ENCODE results near the gene ATP9A. TPM values are rescaled to one million over a fixed set of nuclear protein-coding genes. Genes with fewer than 3 reads are reported as not detected.
"Not testable (repeated sequence)": the region's sequence is repeated elsewhere in the genome, so short reads cannot be mapped to it uniquely, and the experiment has no call there.

Gene ATP9A
- total RNA-seq, 4 donors from 2014 or later, result 36.1 to 47.4 (median 38.1) TPM

DNA sequence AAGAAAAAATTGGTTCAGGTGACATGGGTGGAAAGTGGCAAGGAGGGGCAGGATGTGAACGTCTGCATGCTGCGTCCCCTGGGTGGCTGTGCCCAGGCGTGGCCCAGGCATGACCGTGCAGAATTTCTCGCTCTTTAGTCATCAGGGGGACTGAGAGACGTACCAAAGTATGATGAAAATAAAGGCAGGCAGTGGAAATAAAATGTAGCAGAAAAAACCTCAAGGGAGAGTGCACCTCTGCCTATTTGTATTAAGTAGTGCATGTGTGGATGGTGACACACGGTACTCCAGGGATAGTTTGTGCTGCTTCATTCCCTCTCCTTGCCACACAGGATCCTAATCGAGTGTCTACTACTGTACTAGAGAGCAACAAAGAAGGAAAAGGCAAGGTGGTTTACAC lies 81.1 kb downstream of the ATP9A start:
- no peak for DNase-seq (ENCODE audit: low spot score in 2 of 2)
- Histone ChIP-seq H3K4me1 (no peaks in the 10 kb centered on the region), H3K36me3 (peaks cover 0 to 22% (median 0%) of the 10 kb centered on the region in 3 donors), H3K27me3 (no peaks in the 10 kb centered on the region), H3K27ac (no peak overlapping the region), H3K4me3 (no peak overlapping the region), H3K9me3 (no peaks in the 10 kb centered on the region)
- 77 to 80% methylated on average over 8 of the region's 8 CpGs for WGBS, 2 donors
- TF ChIP-seq POLR2A (IDR thresholded peaks at IDR 0.05), result no peak
- TF ChIP-seq, protein P1, sequence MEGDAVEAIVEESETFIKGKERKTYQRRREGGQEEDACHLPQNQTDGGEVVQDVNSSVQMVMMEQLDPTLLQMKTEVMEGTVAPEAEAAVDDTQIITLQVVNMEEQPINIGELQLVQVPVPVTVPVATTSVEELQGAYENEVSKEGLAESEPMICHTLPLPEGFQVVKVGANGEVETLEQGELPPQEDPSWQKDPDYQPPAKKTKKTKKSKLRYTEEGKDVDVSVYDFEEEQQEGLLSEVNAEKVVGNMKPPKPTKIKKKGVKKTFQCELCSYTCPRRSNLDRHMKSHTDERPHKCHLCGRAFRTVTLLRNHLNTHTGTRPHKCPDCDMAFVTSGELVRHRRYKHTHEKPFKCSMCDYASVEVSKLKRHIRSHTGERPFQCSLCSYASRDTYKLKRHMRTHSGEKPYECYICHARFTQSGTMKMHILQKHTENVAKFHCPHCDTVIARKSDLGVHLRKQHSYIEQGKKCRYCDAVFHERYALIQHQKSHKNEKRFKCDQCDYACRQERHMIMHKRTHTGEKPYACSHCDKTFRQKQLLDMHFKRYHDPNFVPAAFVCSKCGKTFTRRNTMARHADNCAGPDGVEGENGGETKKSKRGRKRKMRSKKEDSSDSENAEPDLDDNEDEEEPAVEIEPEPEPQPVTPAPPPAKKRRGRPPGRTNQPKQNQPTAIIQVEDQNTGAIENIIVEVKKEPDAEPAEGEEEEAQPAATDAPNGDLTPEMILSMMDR (IDR thresholded peaks at IDR 0.05), result no peak
- no peak for TF ChIP-seq EP300 (IDR thresholded peaks at IDR 0.05)

DNA sequence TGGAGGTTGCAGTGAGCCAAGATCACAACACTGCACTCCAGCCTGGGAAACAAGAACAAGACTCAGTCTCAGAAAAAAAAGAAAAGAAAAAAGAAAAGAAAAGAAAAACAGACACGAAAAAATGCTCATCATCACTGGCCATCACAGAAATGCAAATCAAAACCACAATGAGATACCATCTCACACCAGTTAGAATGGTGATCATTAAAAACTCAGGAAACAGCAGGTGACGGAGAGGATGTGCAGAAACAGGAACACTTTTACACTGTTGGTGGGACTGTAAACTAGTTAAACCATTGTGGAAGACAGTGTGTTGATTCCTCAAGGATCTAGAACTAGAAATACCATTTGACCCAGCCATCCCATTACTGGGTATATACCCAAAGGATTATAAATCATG lies 82.7 kb downstream of the ATP9A start:
- not testable (repeated sequence) for H3K27ac ChIP-seq; H3K4me1 ChIP-seq; H3K27me3 ChIP-seq; DNase-seq (ENCODE audit: low spot score in 2 of 2); H3K9me3 ChIP-seq; H3K4me3 ChIP-seq
- WGBS, 2 donors, result 70 to 85% methylated on average over 2 of the region's 2 CpGs
- H3K36me3 ChIP-seq, result peaks cover 0 to 16% (median 0%) of the 10 kb centered on the region in 3 donors

DNA sequence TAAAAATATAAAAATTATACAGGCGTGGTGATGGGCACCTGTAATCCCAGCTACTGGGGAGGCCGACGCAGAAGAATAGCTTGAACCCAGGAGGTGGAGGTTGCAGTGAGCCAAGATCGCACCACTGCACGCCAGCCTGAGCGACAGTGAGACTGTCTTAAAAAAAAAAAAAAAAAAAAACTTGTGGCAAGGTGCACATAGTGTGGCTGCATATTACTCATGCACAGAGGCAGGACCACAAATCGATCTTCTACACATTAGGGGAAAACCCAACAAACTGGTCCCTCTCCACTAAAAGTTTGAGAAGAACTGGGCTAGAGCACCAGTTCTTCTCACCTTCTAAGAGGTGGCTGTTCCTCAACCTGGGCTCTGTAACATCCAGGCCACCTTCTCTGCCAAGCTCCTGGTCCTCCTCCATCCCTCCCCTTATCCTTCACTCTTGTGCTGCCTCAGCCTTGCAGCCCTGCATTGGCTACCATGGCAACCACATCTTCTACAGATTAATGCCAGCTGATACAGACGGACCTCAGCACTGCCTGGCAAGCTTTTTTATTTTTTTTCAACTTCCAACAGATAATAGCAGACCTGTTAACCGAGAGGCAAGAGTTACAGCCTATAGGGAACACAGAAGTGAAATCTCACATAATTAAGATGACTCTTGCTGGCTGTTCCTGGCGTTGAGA lies 88.0 kb downstream of the ATP9A start:
- H3K27me3 ChIP-seq, result no peaks in the 10 kb centered on the region
- H3K27ac ChIP-seq, result no peak overlapping the region
- H3K9me3 ChIP-seq, result no peaks in the 10 kb centered on the region
- no peak for DNase-seq (ENCODE audit: low spot score in 2 of 2)
- H3K4me3 ChIP-seq, result no peak overlapping the region
- H3K36me3 ChIP-seq, result peaks cover 0 to 3% (median 0%) of the 10 kb centered on the region in 3 donors
- TF ChIP-seq POLR2A (IDR thresholded peaks at IDR 0.05) (no peak), EP300 (IDR thresholded peaks at IDR 0.05) (no peak)
- TF ChIP-seq, protein P1 (IDR thresholded peaks at IDR 0.05), result no peak
- peaks cover 0 to 13% (median 0%) of the 10 kb centered on the region in 4 donors for H3K4me1 ChIP-seq
- WGBS, 2 donors, result 87% methylated on average over 10 of the region's 10 CpGs

DNA sequence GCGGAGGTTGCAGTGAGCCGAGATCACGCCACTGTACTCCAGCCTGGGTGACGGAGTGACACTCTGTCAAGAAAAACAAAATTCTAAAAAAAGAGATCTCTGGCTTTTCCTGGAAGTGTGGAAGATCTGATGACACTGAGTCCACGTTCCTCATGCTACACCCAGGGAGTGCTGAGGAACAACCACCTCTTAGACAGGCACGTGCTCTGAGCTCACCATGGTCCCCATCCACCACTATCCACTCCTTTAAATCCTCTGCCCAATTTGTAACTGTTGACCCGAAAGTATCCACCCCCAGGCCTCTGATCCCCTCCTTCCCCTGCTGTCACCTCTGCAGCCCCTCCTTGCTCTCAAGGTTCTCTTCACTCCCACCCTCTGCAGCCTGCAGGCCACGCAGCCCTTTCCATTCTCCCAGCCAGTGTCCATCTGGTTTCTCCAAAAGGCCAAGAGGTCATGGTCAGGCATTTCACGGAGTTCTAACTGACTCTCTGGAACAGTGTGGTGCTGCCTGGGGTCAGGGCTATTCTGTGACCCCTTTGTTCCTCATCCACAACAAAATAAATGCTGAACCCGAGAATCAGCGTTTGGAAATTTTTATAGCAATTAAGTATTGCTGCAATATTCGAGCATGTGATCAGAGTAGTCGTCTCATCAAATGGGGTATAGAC lies 88.8 kb downstream of the ATP9A start:
- Histone ChIP-seq H3K9me3 (no peaks in the 10 kb centered on the region), H3K4me1 (peaks cover 0 to 13% (median 0%) of the 10 kb centered on the region in 4 donors), H3K27ac (no peak overlapping the region), H3K4me3 (no peak overlapping the region), H3K27me3 (no peaks in the 10 kb centered on the region), H3K36me3 (peaks cover 0 to 11% (median 2%) of the 10 kb centered on the region in 3 donors)
- DNase-seq (ENCODE audit: low spot score in 2 of 2), result no peak
- no peak for TF ChIP-seq EP300 (IDR thresholded peaks at IDR 0.05)
- TF ChIP-seq, protein P1 (IDR thresholded peaks at IDR 0.05), result no peak
- 71 to 74% methylated on average over 13 of the region's 13 CpGs for WGBS, 2 donors

DNA sequence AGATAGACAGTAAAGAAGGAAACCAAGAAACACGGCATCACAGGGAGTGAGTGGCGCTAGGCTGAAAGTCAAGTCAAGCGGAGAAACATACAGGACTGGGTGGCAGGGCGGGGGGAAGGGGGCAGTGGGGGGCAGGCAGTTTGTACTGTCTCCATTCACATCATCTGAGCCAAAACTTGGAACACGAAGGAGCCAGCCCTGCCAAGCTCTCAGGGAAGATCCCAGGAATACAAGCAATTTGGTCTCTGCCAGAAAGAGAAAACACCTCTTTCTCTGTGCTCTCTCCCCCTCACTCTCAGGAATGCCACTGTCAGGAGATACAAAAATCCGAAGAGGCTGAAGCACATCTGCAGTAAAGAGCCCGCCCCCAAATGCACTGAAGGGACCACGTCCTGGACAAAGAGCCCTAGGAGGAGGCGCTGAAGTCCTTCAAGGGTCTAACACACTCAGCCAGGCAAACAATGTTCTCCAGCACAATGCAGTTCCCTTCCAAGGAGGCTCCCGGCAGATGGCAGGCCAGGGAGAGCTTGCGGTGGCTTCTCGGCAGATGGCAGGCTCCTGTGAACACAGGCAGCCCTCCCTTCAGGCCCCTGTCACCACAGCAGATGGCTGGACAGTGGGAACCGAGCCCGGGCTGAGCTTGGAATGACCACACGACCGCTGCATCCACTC lies 90.0 kb downstream of the ATP9A start:
- H3K4me1 ChIP-seq, result peaks cover 0 to 13% (median 0%) of the 10 kb centered on the region in 4 donors
- no peaks in the 10 kb centered on the region for H3K9me3 ChIP-seq
- peaks cover 0 to 24% (median 4%) of the 10 kb centered on the region in 3 donors for H3K36me3 ChIP-seq
- no peak for DNase-seq (ENCODE audit: low spot score in 2 of 2)
- TF ChIP-seq, protein P1 (IDR thresholded peaks at IDR 0.05), result no peak
- TF ChIP-seq POLR2A (IDR thresholded peaks at IDR 0.05), result no peak
- no peak for TF ChIP-seq EP300 (IDR thresholded peaks at IDR 0.05)
- 50 to 57% methylated on average over 12 to 13 of the region's 16 CpGs for WGBS, 2 donors
- H3K27me3 ChIP-seq, result no peaks in the 10 kb centered on the region
- H3K4me3 ChIP-seq, result no peak overlapping the region
- peak overlapping the region; percentile 25 to 61 (median 48) for H3K27ac ChIP-seq

Measured in tibial nerve (tissue), 4 donors.